GM18499 (cell line): ENCODE data around the gene SREBF2.

ENCODE experiments used
- ATAC-seq: cut with Tn5 transposase; IDR thresholded peaks from one replicate; pipeline ENCODE4 v1.9.1; 2021; ENCODE audit warnings: moderate number of reproducible peaks; ENCODE audit not compliant: insufficient read depth, unreplicated experiment

SREBF2 gene

GRCh38 chr22:41832553-41833368 is at the start of gene SREBF2:
Gene SREBF2 (plus strand): TSS chr22:41833105. CDS start chr22:41833271, 166 bp downstream.
- peak; percentile 65 for ATAC-seq

- ATAC-seq: no peak
Observed at GRCh38 chr22:41787331-41787730, 45.6 kb upstream of the SREBF2 start.

DNA sequence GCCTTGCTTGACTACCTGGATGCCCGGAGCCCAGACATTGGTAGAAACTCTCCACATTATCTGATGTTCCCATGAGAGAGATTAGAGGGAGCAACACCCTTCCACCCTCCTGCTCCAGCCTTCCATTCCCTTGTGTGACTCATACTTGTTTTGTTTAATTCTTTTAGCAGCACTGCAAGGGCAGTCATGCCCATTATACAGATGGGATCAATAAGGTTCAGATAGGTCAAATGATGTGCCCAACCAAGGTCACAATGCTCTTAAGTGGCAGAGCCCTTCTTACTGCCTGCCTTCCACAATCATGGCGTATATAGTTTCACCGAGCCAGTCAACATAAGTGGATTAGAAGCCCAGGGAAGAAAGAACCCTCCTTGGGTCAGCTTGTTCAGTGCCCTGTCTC is 39.0 kb upstream of the SREBF2 start:
- ATAC-seq: no peak

DNA sequence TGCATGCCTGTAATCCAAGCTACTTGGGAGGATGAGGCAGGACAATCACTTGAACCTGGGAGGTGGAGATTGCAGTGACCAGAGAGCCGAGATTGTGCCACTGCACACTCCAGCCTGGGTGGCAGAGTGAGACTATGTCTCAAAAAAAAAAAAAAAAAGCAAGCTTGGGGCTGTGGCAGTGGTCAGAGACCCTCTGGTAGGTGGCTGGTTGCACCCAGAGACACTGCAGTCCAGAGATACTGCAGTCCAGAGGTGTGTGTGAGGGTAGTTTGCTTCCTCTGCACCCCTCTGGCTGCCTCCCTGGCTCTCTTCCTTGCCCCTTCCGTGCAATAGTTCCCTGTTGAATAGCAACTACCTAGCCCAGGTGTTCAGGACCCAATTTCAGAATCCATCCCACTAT is 34.2 kb upstream of the SREBF2 start:
- ATAC-seq: no peak

DNA sequence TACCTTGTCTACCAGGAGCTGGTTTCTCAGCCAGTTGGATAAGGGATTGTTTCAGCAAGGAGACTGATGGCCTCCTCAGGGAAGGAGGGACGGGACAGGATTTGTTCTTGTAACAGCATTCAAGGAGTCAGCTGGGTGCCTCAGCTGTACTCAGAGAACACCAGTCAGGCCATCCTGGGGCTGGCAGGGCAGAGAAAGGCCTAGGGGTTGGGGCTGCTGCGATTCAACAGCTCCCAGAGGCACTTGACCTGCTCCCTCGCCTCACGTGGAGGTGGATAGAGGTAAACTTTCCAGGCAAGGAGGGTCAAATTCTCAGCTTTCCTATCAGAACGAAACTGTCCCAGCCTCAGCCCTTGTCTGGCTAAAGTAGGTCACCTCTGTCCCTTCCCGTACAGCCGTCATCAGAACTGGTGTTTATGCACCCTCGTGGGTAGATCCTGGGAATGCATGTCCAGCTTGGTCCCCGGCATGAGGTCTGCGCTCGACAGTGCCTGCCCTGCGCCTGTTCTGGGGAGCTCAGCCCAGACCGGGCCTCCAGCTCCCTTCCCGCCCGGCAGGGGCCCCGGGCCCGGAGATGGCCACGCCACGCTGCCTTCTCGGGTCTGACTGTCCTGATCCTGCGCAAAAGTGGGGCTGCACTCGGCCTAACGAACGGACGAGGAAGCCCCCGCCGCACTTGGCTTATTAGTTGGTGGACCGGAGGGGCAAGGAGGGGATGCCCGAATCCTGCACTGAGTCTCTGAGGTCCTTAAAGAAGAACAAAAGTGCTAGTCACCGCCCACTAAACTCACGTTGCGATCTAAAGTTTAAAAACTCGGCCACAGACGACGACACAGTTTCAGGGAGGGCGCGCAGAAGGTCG is 33.2 kb upstream of the SREBF2 start:
- no peak for ATAC-seq

- peak; percentile 50 for ATAC-seq
Observed at GRCh38 chr22:41800348-41801146, 32.4 kb upstream of the SREBF2 start, which contains the start of gene CCDC134. Gene CCDC134 (plus strand): TSS chr22:41800679. CDS start chr22:41808891, 8,212 bp downstream.

DNA sequence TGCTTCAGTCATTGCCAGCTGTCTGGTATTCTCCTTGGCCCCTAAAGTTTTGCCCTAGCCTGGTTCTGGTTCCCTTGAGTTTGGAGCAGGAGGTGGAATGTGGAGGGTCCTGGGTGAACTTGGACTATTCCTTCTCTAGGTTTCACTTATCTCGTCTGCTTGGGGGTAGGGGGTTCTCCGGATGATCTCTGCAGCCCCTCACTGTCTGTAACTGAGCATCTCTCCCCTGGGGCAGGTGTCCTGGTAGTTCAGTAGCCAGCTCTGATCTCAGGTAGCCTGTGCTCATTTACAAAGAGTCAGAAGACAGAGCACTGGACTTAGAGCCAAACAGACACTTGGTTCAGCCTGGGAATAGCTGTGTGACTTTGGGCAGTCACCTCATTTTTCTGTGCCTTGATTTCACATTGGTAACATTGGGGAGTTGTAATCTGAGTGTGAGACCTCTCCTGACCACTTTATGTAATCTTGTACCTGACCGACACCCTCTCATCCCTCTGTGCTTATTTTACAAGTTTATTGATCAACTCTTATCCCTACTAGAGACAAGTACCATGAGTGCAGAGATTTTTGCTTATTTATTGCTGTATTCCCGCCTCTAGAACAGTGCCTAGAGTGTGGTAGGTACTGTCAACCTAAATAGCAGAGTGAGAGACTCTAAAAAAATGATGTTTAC is 31.6 kb upstream of the SREBF2 start:
- no peak for ATAC-seq

DNA sequence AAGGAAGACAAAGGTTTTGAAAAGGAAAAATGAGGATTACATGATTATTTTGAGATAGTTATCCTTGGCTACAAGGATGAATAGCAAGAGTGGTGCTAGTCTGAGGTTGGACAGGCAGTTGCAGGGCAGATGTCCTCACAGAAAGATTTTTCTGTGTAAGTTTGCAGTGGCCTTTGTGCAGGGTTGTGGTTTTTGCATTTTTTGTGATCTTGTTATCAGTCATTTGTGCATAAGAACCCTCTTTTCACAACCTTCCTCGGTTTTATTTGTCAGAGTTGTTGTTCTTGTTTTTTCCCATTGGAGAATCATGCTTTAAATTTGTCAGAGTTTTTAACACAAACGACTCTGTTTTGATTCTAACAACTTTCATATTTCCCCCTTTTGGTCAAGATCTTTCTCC is 31.0 kb upstream of the SREBF2 start:
- no peak for ATAC-seq

- no peak for ATAC-seq
Observed at GRCh38 chr22:41805639-41806038, 27.3 kb upstream of the SREBF2 start.

DNA sequence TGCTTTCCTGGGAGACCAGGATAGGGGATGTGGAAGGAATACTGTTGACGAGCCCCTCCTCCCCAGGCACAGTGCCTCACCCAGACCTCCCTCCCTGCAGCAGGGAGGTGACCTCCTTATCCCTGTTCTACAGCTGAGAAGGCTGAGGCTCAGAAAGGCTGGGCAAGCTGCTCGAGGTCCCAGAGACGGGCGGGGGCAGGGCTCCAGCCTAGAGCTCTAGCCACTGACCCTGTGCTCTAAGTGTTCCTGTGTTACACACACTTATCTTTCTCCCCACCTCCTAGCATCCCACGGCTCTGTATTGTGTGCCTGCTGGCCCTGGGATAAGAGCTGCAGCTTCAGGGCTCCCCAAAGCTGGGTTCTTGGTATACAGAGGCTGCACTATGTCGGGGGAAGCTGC is 24.5 kb upstream of the SREBF2 start:
- ATAC-seq: no peak

DNA sequence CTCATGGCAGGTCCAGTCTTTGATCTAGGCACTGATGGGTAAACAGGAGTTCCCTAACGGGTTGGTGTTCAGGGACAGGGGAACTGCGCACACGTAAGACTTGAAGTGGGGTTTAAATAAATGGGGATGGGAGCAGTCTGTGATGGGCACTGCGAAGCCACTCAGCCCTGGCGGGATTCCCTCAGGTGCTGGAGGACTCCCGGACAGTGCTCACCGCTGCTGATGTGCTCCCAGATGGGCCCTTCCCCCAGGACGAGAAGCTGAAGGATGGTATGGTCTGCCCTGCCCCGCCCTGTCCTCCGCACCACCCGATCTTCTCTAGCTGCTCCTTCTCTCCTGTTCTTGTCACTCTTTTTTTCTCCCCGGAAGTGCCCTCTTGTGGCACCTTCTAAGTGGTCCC is 22.9 kb upstream of the SREBF2 start:
- no peak for ATAC-seq

- no peak for ATAC-seq
Observed at GRCh38 chr22:41812805-41813545, 19.9 kb upstream of the SREBF2 start.

GRCh38 chr22:41813726-41814410 is 19.0 kb upstream of the SREBF2 start:
- no peak for ATAC-seq

DNA sequence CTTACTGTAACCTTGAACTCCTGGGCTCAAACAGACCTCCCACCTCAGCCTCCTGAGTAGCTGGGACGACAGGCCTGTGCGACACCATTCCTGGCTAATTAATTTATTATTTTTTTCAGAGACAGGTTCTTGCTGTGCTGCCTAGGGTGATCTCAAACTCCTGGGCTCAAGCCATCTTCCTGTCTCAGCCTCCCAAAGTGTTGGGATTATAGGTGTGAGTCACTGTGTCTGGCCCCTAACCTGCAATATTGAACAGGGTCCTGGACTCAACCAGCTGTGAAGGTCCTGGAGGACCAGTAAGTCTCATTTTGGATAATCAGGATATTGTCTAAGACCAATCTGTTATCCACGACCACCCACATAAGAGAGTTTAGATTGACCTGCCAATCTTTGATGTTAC is 17.2 kb upstream of the SREBF2 start:
- ATAC-seq: no peak

DNA sequence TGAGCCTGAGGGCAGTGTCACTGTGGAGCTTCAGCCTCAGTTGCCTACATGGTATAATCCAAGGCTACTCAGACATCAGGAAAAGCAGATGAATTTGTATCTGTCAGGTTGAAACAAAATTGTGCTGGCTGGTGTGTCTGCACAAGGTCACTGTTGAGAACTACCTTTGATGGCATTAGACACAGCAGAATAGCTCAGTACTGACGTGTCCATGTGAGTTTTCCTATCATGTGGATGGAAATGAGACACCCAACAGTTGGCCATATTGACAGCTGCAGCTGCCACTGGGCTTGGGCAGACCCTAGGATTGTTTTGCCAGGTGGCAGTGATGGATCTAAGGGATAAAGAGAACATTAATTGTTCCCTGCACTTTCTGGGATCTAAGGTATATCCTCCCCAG is 16.7 kb upstream of the SREBF2 start:
- ATAC-seq: no peak

- no peak for ATAC-seq
Observed at GRCh38 chr22:41816871-41817270, 16.0 kb upstream of the SREBF2 start.

GRCh38 chr22:41818011-41818410 is 14.9 kb upstream of the SREBF2 start:
- ATAC-seq: no peak

DNA sequence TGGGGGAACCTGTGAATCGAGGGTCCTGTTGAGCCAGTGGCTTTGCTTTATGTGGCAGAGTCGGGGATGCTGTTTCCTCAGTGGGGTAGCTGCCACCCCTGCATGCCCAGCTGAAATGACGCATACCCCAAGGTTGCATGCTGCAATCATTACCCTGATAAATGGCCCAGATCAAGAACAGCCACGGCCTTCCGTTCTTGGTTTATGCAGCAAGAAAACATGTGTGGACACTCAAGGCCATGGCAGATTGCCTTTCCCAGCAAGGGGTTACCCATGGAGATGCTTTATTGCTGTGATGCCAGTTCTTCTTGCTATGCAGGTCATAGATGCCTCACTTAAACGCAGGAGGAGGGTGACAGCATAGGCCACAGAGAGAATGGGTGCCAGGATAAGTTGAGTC is 14.3 kb upstream of the SREBF2 start:
- no peak for ATAC-seq

- ATAC-seq: no peak
Observed at GRCh38 chr22:41819257-41819656, 13.6 kb upstream of the SREBF2 start.
